Large intestine (tissue), 3 donors: ENCODE measurements around the gene FCER2. TPM values are rescaled to one million over a fixed set of nuclear protein-coding genes. Genes with fewer than 3 reads are reported as not detected.

Source experiments
- DNase-seq, 2 donors: peaks; one replicate each; pipeline versions ENCODE4 v3.0.0 to v3.0.0-alpha.2; 2013
- H3K27ac ChIP-seq: one replicate; pipeline ENCODE4 v1.5.1; 2013; ENCODE audit warnings: low read length
- H3K27me3 ChIP-seq: 2 replicates; pipeline ENCODE4 v1.6.1; 2013; ENCODE audit warnings: low read length; ENCODE audit not compliant: control insufficient read depth, insufficient read depth
- H3K36me3 ChIP-seq: 2 replicates; pipeline ENCODE4 v1.6.1; 2013; ENCODE audit warnings: low read length; ENCODE audit not compliant: control insufficient read depth, insufficient read depth
- H3K4me1 ChIP-seq: one replicate; pipeline ENCODE4 v1.6.1; 2013; ENCODE audit warnings: low read length; ENCODE audit not compliant: control insufficient read depth, insufficient read depth
- H3K4me3 ChIP-seq: one replicate; pipeline ENCODE4 v1.5.1; 2013; ENCODE audit warnings: low read length
- H3K9me3 ChIP-seq: one replicate; pipeline ENCODE4 v1.6.1; 2013; ENCODE audit warnings: mild to moderate bottlenecking, low read depth, low read length, moderate library complexity; ENCODE audit not compliant: control insufficient read depth
- WGBS: methylation state at CpG from one replicate; pipeline ENCODE4 v1.1.5; 2013; ENCODE audit warnings: low lambda C conversion rate; ENCODE audit not compliant: insufficient coverage; 5-methylcytosine and 5-hydroxymethylcytosine counted together
- polyA plus RNA-seq: library from polyadenylated mRNA; unstranded; fragments of 120-200 nt; gene quantifications from one replicate; pipeline ENCODE4 v1.2.1, GENCODE V29; 2013

FCER2 gene
- polyA plus RNA-seq, 1 donor = 0.28 TPM

- Histone ChIP-seq H3K36me3 (no peaks in the 10 kb centered on the region), H3K4me1 (no peaks in the 10 kb centered on the region), H3K9me3 (no peaks in the 10 kb centered on the region), H3K27ac (no peak overlapping the region), H3K4me3 (no peak overlapping the region), H3K27me3 (no peaks in the 10 kb centered on the region)
- DNase-seq = no peak
- WGBS = no CpG with 5 or more reads among the region's 14 CpGs
Observed at GRCh38 chr19:7662657-7663056, 39.3 kb downstream of the FCER2 start.

- no peaks in the 10 kb centered on the region for H3K4me1 ChIP-seq
- no peaks in the 10 kb centered on the region for H3K27me3 ChIP-seq
- no peak for DNase-seq
- no peak overlapping the region for H3K27ac ChIP-seq
- H3K36me3 ChIP-seq = no peaks in the 10 kb centered on the region
- 60% methylated on average over 1 of the region's 8 CpGs for WGBS
- H3K9me3 ChIP-seq = no peaks in the 10 kb centered on the region
- H3K4me3 ChIP-seq = no peak overlapping the region
Observed at GRCh38 chr19:7661744-7662538, 40.0 kb downstream of the FCER2 start.

GRCh38 chr19:7658219-7658686 is 43.7 kb downstream of the FCER2 start:
- DNase-seq = no peak
- H3K9me3 ChIP-seq = no peaks in the 10 kb centered on the region
- H3K27ac ChIP-seq = no peak overlapping the region

GRCh38 chr19:7657131-7657751 is 44.7 kb downstream of the FCER2 start:
- WGBS = no CpG with 5 or more reads among the region's 14 CpGs

More at GRCh38 chr19:7658219-7658686, 43.7 kb downstream of the FCER2 start:
- 17% methylated on average over 1 of the region's 9 CpGs for WGBS
- no peaks in the 10 kb centered on the region for H3K4me1 ChIP-seq
- no peaks in the 10 kb centered on the region for H3K36me3 ChIP-seq
- H3K27me3 ChIP-seq = no peaks in the 10 kb centered on the region
- no peak overlapping the region for H3K4me3 ChIP-seq

GRCh38 chr19:7655581-7655980 is 46.4 kb downstream of the FCER2 start:
- Histone ChIP-seq H3K27ac (no peak overlapping the region), H3K4me1 (no peaks in the 10 kb centered on the region), H3K9me3 (no peaks in the 10 kb centered on the region), H3K4me3 (no peak overlapping the region), H3K36me3 (no peaks in the 10 kb centered on the region), H3K27me3 (peaks cover 5% of the 10 kb centered on the region)
- 90% methylated on average over 5 of the region's 8 CpGs for WGBS
- DNase-seq = no peak

More at GRCh38 chr19:7657131-7657751, 44.7 kb downstream of the FCER2 start:
- H3K9me3 ChIP-seq = no peaks in the 10 kb centered on the region
- H3K27me3 ChIP-seq = no peaks in the 10 kb centered on the region
- H3K36me3 ChIP-seq = no peaks in the 10 kb centered on the region
- no peaks in the 10 kb centered on the region for H3K4me1 ChIP-seq
- no peak overlapping the region for H3K4me3 ChIP-seq
- no peak overlapping the region for H3K27ac ChIP-seq
- no peak for DNase-seq

GRCh38 chr19:7654401-7654800 is 47.5 kb downstream of the FCER2 start:
- no peaks in the 10 kb centered on the region for H3K9me3 ChIP-seq
- no peak overlapping the region for H3K27ac ChIP-seq
- 100% methylated on average over 1 of the region's 8 CpGs for WGBS
- no peak for DNase-seq
- H3K4me1 ChIP-seq = no peaks in the 10 kb centered on the region
- peaks cover 5% of the 10 kb centered on the region for H3K27me3 ChIP-seq
- no peak overlapping the region for H3K4me3 ChIP-seq
- H3K36me3 ChIP-seq = no peaks in the 10 kb centered on the region

GRCh38 chr19:7652061-7652641 is 49.8 kb downstream of the FCER2 start:
- H3K27me3 ChIP-seq = peaks cover 5% of the 10 kb centered on the region
- no peak overlapping the region for H3K4me3 ChIP-seq
- no peak overlapping the region for H3K27ac ChIP-seq
- no peaks in the 10 kb centered on the region for H3K4me1 ChIP-seq
- DNase-seq = peak; percentile 77 to 81
- peaks cover 3% of the 10 kb centered on the region for H3K36me3 ChIP-seq
- no peaks in the 10 kb centered on the region for H3K9me3 ChIP-seq
- no CpG with 5 or more reads among the region's 28 CpGs for WGBS

- Histone ChIP-seq H3K4me1 (no peaks in the 10 kb centered on the region), H3K36me3 (peaks cover 11% of the 10 kb centered on the region), H3K27ac (no peak overlapping the region), H3K9me3 (no peaks in the 10 kb centered on the region), H3K27me3 (peaks cover 5% of the 10 kb centered on the region), H3K4me3 (no peak overlapping the region)
- WGBS = no CpG with 5 or more reads among the region's 2 CpGs
- DNase-seq = no peak
Observed at GRCh38 chr19:7650148-7650547, 51.8 kb downstream of the FCER2 start.

GRCh38 chr19:7648265-7649014 is 53.5 kb downstream of the FCER2 start:
- no peak overlapping the region for H3K4me3 ChIP-seq
- H3K27me3 ChIP-seq = peaks cover 5% of the 10 kb centered on the region
- WGBS = no CpG with 5 or more reads among the region's 15 CpGs
- no peaks in the 10 kb centered on the region for H3K9me3 ChIP-seq
- H3K27ac ChIP-seq = no peak overlapping the region
- DNase-seq = no peak
- no peaks in the 10 kb centered on the region for H3K4me1 ChIP-seq
- H3K36me3 ChIP-seq = peaks cover 16% of the 10 kb centered on the region

- no peak overlapping the region for H3K4me3 ChIP-seq
- peaks cover 21% of the 10 kb centered on the region for H3K36me3 ChIP-seq
- no peak for DNase-seq
- H3K4me1 ChIP-seq = no peaks in the 10 kb centered on the region
- no peak overlapping the region for H3K27ac ChIP-seq
- no CpG with 5 or more reads among the region's 26 CpGs for WGBS
- H3K27me3 ChIP-seq = peaks cover 5% of the 10 kb centered on the region
- H3K9me3 ChIP-seq = no peaks in the 10 kb centered on the region
Observed at GRCh38 chr19:7647156-7647555, 54.8 kb downstream of the FCER2 start.
